HG02763 (cell line): ENCODE data around the gene INPP5A.
"Not testable (repeated sequence)": the region's sequence is repeated elsewhere in the genome, so short reads cannot be mapped to it uniquely, and the experiment has no call there.

ENCODE experiments used
- ATAC-seq: cut with Tn5 transposase; IDR thresholded peaks from one replicate; pipeline ENCODE4 v1.9.1; 2021; ENCODE audit warnings: mild to moderate bottlenecking, moderate library complexity; ENCODE audit not compliant: unreplicated experiment

INPP5A gene

GRCh38 chr10:132503581-132504421, 33.8 kb upstream of the INPP5A start:
- ATAC-seq, result no peak

DNA sequence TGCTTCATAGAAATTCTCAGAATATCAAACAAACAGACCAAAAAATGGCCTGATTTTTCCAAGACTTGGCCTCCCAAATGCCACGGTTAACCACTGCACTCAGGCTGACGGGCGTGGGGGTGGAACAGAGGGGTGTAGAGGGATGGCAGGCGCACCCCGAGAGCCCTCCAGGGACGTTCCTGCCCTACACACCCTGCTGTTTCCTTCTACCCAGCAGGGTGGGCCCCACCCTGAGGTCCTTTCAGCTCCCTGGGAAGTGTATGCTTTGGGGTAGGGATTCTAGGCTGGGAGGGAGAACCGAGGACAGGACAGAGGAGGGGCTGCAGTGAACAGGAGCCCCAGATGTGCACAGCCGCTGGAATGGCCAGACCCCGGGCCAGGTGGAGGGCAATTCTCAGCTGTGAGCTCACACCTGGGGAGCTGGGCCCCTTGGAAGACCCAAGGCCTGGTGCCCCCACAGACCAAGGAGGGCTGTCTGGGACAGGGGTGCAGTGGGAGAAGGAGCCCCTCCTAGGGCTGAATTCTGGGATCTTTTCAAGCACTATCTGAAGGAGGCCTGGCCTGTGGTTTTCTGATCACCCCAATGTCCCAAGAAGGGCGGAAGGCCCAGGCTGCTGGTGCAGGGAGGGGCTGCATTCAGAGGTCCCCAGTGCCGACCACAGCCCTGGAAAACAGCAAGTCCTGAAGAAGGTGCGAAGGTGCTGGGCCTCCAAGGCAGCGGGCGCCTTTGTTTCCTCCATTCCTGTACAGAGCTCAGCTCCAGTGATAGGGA, 32.9 kb upstream of the INPP5A start:
- no peak for ATAC-seq

GRCh38 chr10:132505546-132505945, 32.0 kb upstream of the INPP5A start:
- not testable (repeated sequence) for ATAC-seq

GRCh38 chr10:132506711-132507408, 30.7 kb upstream of the INPP5A start:
- no peak for ATAC-seq

- no peak for ATAC-seq
These were observed 30.1 kb upstream of the INPP5A start for GRCh38 chr10:132507409-132507955.

DNA sequence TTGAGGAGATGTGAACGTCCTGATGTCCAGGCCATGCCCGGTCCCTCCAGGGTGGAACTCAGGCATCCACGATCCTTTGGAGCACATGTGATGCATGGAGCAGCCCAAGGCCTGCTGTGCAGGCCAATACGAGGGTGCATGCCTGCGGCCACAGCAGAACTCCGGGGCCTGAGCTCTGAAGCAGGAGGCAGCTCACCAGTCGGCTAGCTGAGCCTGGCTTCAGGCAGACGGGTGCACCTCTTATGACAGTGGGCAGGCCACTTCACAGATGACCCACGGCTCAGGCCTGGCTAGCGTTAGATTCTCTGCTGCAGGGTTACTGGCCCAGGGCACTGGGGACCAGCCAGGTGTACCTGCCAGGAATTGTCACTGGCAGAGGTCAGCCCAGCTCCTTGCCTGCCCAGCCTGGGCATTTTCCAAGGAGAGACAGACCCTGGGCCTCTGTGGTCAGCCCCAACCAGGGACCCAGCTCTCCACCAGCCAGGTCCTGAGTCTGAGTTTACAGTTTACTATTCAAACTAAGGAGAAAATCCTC, 29.6 kb upstream of the INPP5A start:
- no peak for ATAC-seq

- ATAC-seq, result no peak
These were observed 28.8 kb upstream of the INPP5A start for GRCh38 chr10:132508581-132509443.

GRCh38 chr10:132509506-132510173, 27.9 kb upstream of the INPP5A start:
- ATAC-seq, result no peak

- no peak for ATAC-seq
These were observed 27.4 kb upstream of the INPP5A start for GRCh38 chr10:132510174-132510611.

GRCh38 chr10:132511121-132512051, 26.2 kb upstream of the INPP5A start:
- ATAC-seq, result no peak

DNA sequence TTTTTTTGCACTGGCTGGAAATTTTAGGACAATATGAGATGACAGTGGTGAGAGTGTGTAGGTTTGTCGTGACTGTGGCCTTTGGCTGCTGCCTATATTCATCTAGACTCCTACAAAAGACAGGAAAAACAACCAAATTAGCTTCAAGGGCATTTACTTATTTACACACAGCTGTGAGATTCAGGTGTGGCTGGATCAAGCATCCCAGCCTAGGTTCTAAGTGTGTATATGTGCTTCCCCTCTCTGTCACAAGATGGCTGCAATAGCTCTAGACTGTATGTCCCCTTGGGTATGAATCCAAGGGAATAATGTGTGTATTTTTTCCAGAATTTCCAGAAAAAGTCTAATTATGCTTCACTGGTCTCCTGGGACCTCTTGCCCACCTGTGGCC, 25.5 kb upstream of the INPP5A start:
- ATAC-seq, result no peak

DNA sequence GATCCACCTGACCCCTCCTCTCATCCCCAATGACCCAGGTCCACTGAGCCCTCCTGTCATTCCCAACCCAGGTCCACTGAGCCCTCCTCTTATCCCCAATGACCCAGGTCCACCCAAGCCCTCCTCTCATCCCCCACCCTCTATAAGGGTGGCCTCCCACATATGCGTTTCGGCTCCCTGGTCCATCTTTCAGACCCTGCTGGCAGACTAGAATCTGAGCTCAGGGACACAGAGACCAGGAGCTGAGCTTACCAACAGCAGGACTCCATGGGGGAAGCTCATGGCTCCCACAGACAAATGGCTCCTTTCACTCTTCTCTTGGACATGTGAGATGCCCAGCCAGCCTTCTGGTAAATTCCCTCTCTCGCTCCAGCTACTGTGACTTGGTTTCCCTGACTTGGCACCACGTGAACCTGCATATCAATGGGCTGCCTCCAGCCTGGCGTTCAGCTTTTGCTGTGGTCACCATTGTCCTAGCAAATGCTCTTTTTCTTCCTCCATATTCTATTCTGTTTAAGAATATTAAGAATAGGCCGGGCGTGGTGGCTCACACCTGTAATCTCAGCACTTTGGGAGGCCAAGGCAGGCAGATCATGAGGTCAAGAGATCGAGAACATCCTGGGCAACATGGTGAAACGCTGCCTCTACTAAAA, 24.8 kb upstream of the INPP5A start:
- ATAC-seq, result no peak

DNA sequence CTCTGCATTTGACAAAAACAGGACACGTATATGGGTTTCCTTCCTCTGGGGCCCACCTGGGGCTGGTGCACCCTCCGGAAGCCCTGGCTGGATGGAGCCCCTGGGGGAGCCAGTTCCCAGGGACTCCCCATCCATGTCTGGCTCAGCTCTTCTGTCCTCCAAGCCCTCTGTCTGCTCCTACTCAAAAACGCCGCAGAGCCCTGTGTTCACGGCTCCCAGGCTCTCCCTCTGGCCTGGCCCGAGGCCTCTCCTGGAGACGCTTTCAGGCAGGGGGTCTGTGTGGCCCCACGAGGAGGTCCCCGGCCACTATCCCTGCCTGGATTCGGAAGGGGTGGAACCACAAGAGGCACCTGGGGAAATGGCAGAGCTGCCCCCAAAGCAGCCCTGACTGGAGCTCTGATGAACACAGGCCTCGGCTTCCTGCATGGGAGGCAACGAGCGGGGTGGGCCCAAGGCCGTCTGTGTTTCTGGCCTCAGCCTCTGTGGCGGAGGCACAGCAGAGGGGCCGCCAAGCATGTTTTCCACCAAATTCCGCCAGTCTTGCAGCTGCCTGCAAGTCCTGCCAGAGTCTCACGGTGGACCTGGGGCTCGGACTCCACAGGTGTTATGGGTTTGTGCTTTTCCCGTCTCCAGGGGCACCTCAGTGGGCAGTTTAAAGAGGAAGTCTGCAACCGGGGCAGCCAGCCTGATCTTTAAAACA, 22.6 kb upstream of the INPP5A start:
- no peak for ATAC-seq

GRCh38 chr10:132515811-132516726, 21.5 kb upstream of the INPP5A start:
- no peak for ATAC-seq

DNA sequence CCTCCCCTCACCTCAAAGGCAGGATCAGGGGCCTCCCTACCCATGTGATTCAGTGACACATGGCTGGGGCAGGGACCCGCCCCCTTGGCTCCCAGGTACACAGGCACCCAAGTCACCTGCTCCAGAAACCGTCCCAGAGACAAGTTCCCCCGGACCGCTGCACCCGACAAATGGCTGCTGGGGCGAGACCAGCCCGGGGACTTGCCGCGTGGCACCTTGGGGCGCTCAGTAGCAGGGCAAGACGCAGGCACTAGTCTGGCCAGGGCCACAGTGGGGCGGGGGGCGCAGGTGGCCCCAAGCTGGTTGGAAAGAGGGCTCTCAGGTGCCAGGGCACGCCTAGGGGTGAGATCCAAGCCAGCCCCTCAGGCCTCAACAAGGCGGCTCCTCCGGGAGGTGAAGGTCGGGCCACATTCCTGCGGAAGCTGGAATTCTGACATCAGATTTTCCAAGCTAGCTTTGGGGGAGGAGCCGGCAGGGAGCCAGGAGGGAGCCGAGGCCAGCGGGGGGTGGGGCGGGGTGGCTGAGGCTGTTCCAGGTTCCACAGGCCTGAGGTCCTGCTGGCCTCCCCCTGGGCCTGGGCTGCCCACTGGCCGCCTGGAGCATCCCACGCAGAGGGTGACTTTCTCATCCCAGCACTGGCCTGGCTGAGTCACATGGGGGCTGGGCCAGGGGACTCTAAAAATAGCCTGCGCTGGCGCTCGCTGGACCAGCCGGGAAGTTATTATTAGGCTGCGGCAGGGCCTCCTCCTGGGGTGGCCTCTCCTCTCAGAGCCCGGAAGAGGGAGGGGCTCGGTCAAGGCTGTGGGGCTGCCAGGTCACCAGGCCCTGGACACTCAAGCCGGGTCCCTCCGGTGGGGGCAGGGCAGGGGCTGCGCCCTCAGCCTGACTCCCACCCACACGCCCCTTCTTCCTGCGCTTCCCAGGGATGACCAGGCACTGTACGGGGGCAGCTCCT, 20.5 kb upstream of the INPP5A start:
- ATAC-seq, result no peak
